IPS-NIHi7 (cell line): ENCODE results near the gene ACSF3.

Source experiments
- DNase-seq: peaks from one replicate; pipeline ENCODE4 v3.0.0; 2012; ENCODE audit warnings: mixed read lengths; ENCODE audit errors: extremely low spot score

The ACSF3 gene

DNA sequence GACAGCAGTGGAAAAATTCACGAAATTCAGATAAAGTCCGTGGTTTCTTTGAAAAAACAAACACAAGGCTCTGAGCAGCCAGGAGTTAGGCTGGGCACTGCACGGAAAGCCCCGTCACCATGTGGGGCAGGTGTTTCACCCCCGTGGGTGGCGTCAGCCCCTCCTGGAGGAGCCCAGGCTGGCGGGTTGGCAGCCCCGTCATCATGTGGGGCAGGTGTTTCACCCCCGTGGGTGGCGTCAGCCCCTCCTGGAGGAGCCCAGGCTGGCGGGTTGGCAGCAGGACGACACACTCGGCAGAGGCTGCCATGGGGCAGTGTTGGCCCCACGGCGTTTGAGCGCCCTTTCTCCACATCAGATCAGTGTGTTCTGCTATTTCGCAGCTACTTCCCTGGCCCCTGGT is 38.1 kb downstream of the ACSF3 start:
- DNase-seq = no peak

DNA sequence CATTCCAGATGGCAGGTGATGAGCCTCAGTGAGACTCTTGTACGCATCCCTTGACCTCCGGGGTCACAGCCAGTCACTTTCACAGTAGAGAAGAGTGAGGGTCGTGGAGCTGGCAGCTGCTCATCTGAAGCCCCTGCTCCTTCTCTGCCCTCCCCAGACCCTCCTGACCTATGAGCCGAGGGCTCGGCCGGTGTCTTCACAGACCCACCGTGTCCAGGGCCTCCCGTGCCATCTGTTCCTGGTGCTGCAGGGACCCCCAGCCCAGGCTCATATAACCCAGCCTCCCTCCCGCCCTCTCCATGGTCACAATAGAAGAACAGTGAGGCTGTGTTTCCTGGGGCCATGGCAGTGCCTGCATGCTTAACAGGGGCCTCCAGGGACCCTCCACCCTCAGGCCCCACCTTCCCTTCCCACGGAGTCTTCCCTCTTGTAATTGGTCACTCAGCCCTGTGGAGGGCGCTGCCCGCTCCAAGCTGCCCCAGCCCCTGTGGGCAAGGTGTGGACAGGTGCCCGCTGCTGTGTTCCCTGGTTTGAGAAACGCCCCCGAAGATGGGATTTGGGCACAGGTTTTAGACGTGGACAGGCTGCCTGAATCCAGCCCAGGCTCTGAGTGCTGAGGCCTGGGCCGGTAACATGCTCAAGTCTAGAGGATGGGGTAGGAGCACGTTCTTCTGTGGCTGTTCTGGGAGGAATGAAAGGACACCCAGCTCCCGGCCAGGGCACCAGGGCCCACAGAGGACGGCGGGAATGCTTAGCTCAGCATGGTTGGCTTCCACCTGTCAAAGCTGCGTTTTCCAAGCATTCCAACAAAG is 38.7 kb downstream of the ACSF3 start:
- DNase-seq = no peak

DNA sequence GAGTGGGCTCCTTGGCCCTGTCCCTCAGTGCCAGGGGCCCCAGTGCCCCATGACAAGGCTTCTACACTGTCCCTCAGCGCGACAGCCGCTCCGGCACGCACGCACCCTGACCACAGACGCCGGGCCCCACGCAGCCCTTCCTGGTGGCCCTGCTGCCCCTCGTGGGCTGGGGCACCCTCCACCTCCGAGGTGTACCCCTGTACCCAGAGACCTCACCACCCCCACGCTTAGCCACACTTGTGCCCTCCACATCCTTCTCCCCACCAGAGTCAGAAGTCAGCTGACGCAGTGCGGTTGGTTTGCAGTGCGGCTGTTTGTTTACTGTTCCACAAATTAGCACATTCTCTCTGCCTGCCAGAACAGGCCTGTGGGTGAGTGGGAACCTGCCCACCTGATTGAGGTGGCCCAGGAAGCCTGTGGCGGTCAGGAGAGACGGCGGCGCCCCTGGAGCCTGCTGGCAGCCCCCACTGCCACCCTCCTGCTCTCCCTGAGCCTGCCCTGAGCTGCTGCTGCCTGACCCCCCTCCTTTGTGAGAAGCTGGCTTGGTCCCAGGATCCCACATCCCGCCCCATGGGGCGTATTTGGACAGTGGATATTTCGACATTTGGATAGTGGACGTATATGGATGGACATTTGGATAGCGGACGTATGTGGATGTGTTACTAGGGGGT is 39.9 kb downstream of the ACSF3 start:
- DNase-seq = no peak

DNA sequence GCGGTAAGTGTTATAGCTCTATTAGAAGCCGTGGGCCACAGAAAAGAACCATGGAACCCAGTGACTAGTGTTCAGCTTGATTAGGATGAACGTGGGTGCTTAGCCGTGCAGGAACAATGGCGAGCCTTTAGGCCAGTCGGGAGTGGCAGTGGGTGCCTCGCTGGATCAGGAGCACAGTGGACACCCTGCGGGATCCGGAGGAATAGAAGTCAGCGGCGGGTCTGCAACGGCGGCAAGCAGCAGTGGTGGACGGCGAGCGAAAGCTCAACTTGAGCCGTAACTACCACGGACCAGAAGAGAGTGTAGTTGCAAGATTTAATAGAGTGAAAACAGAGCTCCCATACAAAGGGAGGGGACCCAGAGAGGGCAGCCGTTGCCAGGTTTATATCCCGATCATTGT is 40.6 kb downstream of the ACSF3 start:
- no peak for DNase-seq

DNA sequence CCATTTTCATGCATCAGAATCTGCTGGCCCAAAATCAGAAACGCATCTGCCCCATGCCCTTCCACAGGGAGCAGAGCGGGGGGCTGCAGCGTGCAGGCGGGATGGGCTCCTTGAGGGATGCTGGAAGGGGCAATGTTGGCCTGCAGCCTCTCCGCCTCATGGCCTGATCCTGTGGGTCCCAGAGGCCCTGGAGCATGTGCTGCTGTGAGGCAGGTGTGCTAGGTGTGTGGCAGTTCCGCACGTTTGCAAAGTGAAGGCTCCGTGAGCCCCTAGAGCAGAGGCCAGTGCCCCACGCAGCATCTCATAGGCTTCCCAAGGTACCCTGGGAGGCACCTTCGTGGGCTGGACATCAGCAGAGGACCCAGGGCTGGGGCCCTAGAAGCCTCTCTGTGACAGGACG is 41.5 kb downstream of the ACSF3 start:
- DNase-seq = no peak

DNA sequence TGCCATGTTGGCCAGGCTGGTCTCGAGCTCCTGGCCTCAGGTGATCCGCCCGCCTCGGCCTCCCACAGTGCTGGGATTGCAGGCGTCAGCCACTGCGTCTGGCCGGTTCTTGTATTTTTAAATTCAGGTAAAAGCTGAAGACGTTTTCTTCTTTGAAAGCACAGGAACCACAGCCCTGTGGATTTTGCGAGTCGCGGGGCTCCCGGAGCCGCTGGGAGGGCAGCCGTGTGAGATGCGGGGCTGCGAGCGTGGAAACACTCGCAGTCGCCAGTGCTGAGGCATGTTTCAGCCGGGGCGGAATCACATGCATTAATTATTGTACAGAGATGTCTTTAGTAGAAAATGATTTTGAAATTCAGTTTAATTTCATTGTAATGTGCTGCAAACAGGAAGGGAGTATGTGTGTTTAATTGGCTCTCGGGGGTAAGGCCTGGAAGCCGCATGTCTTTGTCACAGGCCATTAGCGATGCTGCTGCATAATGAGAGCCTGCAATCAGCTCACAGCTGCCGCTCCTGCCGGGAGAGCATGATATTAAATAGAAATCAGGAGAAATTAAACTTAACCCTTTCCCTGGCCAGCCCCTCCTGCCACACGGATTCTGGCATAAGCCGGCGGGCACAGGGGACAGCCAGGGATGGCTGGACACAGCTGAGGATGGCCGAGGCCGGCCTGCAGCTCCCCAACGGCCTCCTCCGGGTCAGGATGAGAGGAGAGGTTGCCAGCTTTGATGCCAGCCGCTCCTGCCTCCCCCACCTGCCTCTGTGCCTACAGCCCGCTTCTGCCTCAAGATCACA is 42.5 kb downstream of the ACSF3 start:
- DNase-seq = no peak

DNA sequence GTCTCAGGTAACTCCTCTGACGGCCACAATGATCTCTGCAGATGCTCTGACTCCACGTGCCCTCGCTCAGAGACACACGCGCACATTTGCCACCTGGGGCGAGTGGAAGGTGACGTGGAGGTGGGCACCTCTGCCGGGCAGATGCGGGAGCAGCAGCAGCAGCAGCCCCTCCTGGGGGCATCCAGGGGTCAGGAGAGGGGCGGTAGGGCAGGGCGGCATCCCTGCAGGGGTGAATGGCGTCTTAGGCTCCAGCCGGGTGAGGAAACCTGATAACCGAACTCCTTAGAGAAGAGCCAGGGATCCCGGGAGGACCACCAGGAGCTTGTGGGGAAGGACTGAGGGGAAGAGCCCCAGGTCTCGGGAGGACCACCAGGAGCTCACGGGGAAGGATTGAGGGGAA is 43.3 kb downstream of the ACSF3 start:
- no peak for DNase-seq

DNA sequence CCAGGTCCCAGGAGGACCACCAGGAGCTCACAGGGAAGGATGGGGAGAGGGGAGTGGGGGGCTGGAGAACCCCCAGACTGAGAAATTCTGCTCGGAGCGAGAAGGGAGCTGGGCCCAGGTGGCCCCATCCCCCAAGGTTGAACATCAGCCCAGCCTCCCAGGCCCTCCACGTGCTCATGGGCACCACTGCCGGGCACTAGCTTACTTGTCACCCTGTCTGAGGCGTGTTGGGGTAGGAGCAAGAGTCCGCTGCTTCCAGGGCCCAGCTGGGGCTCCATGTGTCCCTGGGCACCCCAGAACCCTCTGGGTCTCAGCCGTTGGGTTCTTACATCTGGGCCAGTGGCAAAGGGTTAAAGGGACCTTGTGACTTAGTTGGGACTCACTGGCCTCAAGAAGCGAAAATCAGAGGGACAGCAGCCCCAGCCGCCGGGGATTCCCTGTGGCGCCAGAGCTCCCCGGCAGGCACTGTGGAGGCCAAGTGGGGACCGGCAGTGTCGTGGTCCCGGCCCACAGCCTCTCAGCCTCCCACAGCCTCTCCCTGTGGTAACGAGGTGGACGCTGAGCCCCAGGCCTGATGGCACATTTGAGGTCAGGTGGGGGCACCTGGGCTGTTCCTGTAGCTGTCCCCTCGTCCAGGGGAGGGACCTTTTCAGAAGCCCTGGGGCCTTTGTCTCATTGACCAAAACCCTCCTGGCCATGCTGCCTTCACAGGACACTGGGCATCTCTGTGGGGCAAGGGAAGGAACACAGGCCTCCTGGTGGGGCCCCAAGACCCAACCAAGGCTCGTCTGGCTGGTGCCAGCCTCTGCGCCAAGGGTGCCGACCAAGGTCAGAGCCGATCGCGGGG is 44.2 kb downstream of the ACSF3 start:
- no peak for DNase-seq

DNA sequence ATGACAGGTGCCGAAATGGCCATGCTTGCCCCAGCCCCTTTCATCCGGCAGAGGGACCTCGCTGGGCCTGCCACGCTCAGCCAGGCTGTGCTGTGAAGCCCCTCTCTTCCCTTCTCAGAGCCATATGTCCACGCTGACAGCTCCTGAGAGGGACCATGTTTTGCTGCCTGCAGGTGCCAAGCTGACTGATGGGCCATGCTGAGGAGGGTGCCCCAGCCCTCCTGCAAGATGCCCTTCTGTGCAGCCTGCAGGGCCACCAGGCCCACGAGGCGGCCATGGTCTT is 44.8 kb downstream of the ACSF3 start:
- no peak for DNase-seq

DNA sequence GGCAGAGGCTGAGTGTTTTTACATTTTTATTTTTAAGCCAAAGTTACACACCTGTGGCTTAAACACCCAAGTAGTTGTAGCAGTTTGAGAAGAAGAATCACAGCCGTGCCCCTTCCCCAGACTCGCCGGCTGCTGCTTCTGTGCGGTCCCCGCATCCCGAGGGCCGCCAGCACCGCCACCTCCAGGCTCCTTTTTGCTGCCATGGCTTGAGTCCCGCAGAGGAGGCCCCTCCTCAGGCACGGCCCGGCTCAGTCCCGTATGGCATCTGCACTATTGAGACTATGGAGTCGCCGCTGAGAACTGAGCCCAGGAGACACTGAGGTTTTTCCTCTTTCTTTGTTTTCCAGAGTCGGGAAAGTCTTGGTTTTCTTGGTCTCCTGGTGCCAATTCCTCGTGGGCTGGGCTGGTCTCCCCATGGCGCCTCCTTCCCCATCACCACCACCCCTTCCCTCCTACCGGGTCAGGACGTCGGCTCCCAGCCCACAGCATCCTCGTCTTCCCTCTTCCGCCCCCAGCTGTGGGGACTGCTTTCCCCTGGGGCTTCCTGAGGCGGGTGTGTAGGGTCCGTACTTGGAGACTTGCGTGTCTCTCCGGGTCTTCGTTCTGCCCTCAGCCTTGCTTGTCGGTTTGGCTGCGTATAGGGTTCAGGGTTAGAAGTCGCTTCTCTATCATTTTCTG is 45.3 kb downstream of the ACSF3 start:
- no peak for DNase-seq

DNA sequence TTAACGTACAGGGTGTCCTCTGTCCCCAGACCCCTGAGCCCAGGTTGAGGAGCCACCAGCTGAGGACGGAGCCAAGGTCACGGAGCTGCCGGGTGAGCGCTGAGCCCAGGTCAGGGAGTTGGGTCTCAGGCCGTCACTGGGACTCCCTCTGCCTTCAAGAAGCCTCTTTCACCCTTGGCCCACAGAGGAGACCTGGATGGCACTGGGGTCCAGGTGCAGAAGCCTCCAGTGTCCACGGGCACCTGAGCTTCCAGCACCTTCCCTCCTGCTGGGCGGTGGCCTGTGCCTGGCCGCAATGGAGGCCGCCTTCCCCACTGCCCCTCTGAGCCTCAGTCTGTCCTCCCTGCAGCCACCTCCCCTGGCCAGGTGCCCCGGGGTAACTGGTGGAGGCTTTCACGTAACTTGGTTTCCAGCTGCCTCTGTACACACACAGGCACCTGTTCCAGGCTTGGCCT is 46.3 kb downstream of the ACSF3 start:
- DNase-seq = no peak

DNA sequence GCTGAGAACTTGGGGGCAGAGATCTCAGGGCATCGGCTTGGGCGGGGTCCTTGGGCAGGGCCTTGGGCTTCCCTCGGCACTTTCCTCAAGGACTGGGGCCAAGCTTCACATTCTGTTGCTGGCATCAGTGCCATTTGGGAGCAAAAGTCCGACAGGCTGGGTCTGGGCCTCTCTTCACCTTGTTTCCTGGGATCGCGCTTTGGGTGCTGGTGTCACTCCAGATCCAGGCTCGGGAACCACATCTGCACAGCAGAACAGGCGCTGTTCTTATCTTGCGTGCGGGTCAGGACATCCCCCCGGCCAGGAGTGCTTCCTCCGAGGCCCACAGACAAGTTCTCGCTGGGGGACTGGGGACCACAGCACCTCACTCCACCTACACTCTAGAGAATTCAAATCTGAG is 46.7 kb downstream of the ACSF3 start:
- no peak for DNase-seq

DNA sequence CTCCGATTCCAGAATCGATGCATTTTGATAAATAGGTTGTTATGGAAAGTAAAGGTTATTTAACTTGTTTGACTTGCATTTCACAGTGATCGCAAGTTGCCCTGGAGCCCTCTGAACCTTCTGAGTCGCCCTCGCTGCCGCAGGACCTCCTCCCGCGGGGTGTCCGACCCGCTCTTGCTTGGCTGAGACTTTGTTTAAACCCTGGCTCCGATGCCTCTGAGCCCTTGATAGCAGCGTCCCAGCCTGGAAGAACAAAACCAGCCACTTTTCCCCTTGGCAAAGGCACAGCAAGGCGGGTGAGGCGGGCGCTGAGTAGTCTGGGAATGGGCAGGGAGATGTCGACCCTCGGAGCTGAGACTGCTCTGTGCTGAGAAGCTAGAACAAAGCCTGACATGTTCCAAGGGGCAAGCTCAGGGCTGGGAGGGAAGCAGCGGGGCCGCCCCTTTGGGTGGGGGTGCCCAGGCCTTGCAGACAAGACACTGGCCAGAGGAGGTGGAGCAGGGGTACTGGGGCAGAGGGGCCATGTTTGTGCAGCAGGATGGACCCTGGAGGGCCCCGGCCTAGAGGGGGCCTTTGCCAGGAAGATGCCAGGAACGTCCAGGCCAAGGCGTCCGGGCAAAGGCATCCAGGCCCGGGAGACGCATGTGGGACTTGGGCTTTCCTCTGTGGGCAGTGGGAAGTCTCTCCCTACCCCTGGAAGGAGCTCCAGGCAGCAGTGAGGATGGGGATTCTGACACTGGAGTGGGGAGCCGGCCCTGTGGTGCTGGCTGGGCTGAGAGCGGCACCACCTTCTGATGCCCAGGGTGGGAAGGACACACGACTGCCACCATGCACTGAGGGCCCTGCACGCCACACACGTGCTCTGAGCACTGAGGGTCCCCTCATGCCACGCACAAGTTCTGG is 47.6 kb downstream of the ACSF3 start:
- no peak for DNase-seq

DNA sequence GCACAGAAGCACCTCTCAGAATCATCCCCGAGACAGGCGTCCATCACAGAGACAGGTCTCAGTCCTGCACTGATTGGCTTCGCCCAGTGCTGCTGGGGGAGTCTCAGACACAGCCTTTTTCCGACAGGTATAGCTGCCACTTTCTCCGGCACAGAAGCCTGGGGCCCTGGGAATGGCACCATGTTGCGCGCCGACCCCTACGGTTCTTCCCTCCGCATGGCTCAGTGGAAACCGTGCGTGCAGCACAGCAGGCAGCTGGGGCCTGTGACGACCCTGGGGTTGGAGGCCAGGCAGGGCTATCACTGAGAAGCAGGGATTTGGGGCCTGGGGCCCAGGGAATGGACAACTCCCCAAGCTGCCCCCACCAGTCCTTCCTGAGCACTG is 48.2 kb downstream of the ACSF3 start:
- no peak for DNase-seq

DNA sequence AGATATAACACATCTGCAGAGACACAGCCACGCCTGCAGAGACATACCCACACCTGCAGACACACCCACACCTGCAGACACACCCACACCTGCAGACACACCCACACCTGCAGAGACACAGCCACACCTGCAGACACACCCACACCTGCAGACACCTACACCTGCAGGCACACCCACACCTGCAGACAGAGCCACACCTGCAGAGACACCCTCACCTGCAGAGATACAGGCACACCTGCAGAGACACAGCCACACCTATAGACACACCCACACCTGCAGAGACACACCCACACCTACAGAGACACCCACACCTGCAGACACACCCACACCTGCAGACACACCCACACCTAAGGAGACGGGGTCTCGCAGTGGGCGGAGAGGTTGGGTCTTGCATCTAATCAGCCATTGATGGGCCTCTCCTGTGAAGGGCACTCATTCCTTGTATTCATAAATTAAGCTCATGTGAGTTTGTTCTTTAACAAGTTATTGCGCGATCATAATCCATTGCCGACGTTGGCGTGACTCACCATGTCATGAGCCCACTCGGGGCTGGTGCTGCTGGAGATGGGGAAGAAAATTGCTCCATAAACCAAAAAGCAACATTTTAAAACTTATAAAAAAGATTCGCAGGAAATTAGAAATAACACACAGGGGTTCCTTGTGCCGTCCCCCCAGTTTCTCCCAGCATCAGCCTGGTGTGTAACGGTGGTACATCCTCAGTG is 49.0 kb downstream of the ACSF3 start:
- DNase-seq = no peak

DNA sequence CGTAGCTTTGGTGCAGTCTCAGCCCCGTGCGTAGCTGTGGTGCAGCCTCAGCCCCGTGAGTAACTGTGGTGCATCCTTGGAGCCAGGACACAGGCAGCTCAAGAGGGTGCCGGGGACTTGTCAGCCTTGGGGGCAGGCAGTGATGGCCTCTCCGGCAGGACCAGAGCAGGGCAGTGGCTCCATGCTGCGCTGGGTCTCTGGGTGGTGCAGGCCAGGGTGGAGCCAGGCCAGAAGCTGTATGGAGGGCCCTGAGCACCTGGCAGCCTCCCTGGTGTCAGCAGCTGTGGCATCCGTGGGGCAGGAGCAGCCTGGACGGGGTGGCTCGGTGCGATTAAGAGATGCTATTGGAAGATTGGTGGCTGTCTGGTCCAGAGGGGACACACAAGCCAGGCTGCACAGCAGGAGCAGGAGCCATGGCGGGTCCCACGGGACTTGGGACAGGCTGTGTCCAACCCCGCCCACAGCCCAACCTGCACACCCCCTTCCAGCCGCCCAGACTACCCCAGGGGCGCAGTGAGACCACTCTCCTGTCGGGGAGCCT is 49.6 kb downstream of the ACSF3 start:
- no peak for DNase-seq

DNA sequence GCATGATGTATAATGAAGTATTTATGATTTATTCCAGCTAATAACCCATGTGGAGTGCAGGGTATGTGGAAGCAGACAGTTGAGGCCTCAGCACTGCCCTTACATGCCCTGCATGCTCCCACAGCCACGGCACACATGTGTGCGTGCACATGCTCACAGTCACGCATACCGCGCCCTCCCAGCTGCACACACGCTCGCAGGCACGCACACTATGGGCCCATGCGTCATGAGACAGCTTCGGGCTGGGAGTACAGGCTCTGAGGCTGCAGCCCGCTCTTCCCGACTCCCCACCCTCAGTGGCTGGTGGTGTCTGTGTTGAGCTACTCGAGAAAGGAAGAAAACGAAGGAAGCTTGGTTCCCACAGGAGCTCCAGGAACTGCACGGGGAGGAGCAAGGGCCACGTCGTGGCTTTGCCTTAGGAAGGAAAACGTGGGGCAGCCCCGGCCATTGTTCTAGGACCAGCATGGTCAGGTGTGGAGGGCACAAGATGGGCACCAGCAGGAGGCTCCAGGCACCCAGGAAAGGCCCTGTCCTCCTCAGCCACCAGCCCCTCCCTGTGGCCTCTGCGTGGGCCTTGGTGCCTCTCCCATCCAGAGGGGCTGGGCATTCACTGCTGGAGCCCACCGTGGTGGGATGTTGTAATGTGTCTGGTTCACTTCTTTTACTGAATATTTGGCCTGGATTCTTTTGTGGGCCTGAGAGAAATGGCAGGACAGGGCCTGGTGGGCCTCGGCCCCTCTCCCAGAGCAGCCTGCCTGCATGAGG is 50.4 kb downstream of the ACSF3 start:
- DNase-seq = no peak

DNA sequence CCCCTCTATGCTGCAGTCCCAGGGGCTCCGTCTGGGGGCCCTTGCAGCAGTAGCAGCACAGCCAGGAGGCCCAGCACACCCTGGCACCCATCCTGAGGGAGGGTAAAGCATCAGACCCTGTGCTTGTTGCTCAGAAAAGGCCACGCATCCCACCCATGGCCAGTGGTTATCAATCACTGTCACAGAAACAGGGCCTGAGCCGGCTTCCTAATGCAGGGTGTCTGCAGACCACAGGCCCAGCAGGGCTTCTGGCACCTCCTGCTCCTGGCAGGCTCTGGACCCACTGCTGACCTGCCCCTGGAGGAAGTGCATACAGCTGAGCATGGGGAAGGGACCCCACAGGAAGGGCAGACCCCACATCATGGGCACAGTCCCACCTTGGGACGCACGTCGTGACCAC is 51.0 kb downstream of the ACSF3 start:
- DNase-seq = no peak
